Measurements from ENCODE around the gene ABCC8. TPM values are rescaled to one million over a fixed set of nuclear protein-coding genes. Genes with fewer than 3 reads are reported as not detected.

ABCC8 gene
- total RNA-seq, 1 experiment from 2014 or later: not detected

DNA sequence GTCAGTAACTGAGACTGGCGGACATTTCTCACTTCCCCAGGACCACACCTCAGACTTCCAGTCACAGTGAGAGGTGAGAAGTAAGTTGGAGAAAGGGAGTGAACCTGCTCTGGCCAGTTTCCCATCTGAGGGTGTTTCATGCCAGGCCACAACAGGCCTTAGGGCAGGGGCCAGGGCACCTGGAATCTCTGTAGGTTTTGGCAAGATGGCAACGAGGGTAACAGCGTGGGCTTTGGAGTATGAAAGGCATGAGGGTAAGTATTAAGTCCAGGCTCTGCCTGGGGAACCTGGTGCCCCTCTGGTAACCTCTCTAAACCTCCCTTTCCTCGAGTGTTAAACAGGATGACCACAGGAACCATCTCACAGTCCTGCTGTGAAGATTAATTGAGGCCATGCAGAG is 28.5 kb upstream of the ABCC8 start:
- TF ChIP-seq CTCF (conservative IDR thresholded peaks at IDR 0.05; ENCODE audit: low read depth, low read length): no peak
- POLR2A ChIA-PET (ENCODE audit: low non-redundant PET): no interaction called here
- intact Hi-C loops (cut with micrococcal nuclease; ENCODE audit: unreplicated experiment): no loop called here

DNA sequence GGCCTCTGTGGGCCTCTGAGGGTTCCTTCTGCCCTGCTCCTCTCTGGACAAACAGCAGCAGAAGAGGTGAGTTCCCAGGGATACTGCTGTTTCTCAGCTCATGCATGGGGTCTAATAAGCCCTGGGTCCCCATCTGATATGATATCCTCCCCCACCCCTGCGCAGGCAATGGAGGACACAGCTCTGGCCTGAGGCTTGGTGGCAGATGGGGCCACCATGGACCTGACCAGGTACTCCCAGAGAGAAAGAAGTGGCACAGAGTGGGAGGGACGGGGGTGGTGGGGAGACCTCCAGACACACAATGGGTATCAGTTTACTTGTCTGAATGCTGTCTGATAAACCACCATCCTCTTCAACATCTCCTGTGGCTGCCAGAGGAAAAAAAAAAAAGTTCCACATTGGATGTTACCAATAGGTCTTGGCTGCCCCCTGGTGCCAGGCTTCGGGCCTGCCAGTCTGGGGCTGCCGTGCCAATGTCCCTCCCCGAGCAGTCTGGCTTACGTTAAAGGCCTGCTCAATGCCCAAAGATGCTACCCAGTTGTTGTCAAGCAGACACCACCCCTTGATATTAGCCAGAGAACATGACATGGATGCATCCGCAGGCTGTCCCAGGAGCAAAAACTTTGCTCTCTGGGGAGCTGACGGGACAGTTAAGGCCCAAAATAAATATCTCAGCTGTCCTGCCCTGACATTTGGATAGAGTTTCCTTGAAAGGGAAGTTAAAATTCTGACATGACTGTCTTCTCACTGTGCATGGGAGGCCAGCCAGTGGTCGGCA is 27.9 kb upstream of the ABCC8 start:
- no peak overlapping the region for H3K27ac ChIP-seq (ENCODE audit: low read depth, low read length, poor library complexity, severe bottlenecking)
- H3K4me3 ChIP-seq (ENCODE audit: low read depth, low read length, poor library complexity, severe bottlenecking): no peak overlapping the region
- BruUV-seq (replicated peaks): no TSS peak
- H3K36me3 ChIP-seq (ENCODE audit: insufficient read depth, low read length, poor library complexity, severe bottlenecking): no peaks in the 10 kb centered on the region
- H3K9me3 ChIP-seq (ENCODE audit: low read depth, low read length, poor library complexity, severe bottlenecking): no peaks in the 10 kb centered on the region
- no peaks in the 10 kb centered on the region for H3K27me3 ChIP-seq (replicated peaks; ENCODE audit: insufficient read depth, low read depth, low read length, poor library complexity)
- DNase-seq (ENCODE audit: low spot score): peak; percentile 68
- POLR2A ChIA-PET (ENCODE audit: low non-redundant PET): no interaction called here
- CTCF ChIA-PET: interaction anchor here (0.5 to 1.5 kb wide), 2 partner anchors 15 to 118 kb away, joined by 3 to 5 read pairs; no protein-coding TSS in a partner anchor
- peak; percentile 81 for TF ChIP-seq CTCF (conservative IDR thresholded peaks at IDR 0.05; ENCODE audit: low read depth, low read length)
- no peak for TF ChIP-seq EZH2 (IDR thresholded peaks at IDR 0.05; ENCODE audit: borderline replicate concordance, low read depth, low read length, poor library complexity, severe bottlenecking)
- H3K4me1 ChIP-seq (ENCODE audit: insufficient read depth, low read length, poor library complexity, severe bottlenecking): no peaks in the 10 kb centered on the region
- intact Hi-C loops (cut with micrococcal nuclease; ENCODE audit: unreplicated experiment): loop anchor here (1.0 to 5.0 kb wide), 2 partner anchors 118 to 272 kb away; no protein-coding TSS in a partner anchor

More for the DNA sequence above, 28.5 kb upstream of the ABCC8 start:
- no peak for DNase-seq (ENCODE audit: low spot score)
- Histone ChIP-seq H3K4me3 (ENCODE audit: low read depth, low read length, poor library complexity, severe bottlenecking) (no peak overlapping the region), H3K27me3 (replicated peaks; ENCODE audit: insufficient read depth, low read depth, low read length, poor library complexity) (no peaks in the 10 kb centered on the region), H3K9me3 (ENCODE audit: low read depth, low read length, poor library complexity, severe bottlenecking) (no peaks in the 10 kb centered on the region), H3K27ac (ENCODE audit: low read depth, low read length, poor library complexity, severe bottlenecking) (no peak overlapping the region), H3K36me3 (ENCODE audit: insufficient read depth, low read length, poor library complexity, severe bottlenecking) (no peaks in the 10 kb centered on the region), H3K4me1 (ENCODE audit: insufficient read depth, low read length, poor library complexity, severe bottlenecking) (no peaks in the 10 kb centered on the region)
- BruUV-seq (replicated peaks): no TSS peak
- CTCF ChIA-PET: interaction anchor here (1.5 kb wide), 1 partner anchor 118 kb away, joined by 5 read pairs; no protein-coding TSS in a partner anchor

DNA sequence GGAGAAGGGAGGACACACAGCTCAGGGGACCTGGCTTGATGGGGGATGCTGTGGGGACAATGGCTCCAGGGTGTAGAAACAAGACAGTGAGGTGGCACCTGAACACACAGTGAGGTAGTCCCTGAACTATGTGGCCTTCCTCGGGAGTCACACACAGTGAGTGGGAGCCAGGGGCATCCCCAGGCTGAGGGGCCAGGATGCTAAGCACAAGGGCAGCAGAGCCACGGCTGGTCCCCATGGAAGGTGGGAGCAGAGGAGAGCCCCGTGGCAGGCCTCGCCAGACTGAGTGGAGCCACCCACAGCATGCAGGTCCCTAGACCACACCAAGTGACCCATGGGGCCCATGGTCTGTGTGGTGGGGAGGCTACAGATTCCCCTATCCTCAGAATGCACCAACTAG is 26.0 kb upstream of the ABCC8 start:
- Histone ChIP-seq H3K4me3 (ENCODE audit: low read depth, low read length, poor library complexity, severe bottlenecking) (no peak overlapping the region), H3K27me3 (replicated peaks; ENCODE audit: insufficient read depth, low read depth, low read length, poor library complexity) (no peaks in the 10 kb centered on the region), H3K9me3 (ENCODE audit: low read depth, low read length, poor library complexity, severe bottlenecking) (no peaks in the 10 kb centered on the region), H3K4me1 (ENCODE audit: insufficient read depth, low read length, poor library complexity, severe bottlenecking) (no peaks in the 10 kb centered on the region), H3K27ac (ENCODE audit: low read depth, low read length, poor library complexity, severe bottlenecking) (no peak overlapping the region), H3K36me3 (ENCODE audit: insufficient read depth, low read length, poor library complexity, severe bottlenecking) (no peaks in the 10 kb centered on the region)
- intact Hi-C loops (cut with micrococcal nuclease; ENCODE audit: unreplicated experiment): loop anchor here (5.0 kb wide), 1 partner anchor 270 kb away; no protein-coding TSS in a partner anchor
- no TSS peak for BruUV-seq (replicated peaks)
- TF ChIP-seq EZH2 (IDR thresholded peaks at IDR 0.05; ENCODE audit: borderline replicate concordance, low read depth, low read length, poor library complexity, severe bottlenecking): no peak
- no peak for TF ChIP-seq CTCF (conservative IDR thresholded peaks at IDR 0.05; ENCODE audit: low read depth, low read length)
- no peak for DNase-seq (ENCODE audit: low spot score)
- CTCF ChIA-PET: no interaction called here
- POLR2A ChIA-PET (ENCODE audit: low non-redundant PET): no interaction called here
